Activated T-cell treated with anti-CD3 and anti-CD28 coated beads for 1 hour (primary cell): Measurements from ENCODE around the gene ZBTB33.

Source experiments
- DNase-seq: peaks from one replicate; pipeline ENCODE4 v3.0.0-alpha.2; 2020; ENCODE audit warnings: low read depth

Gene ZBTB33

GRCh38 chrX:120262859-120263708 lies 12.5 kb downstream of the ZBTB33 start:
- no peak for DNase-seq

- no peak for DNase-seq
These were observed 13.7 kb downstream of the ZBTB33 start for GRCh38 chrX:120264341-120264740.

GRCh38 chrX:120269373-120270035 lies 18.9 kb downstream of the ZBTB33 start:
- DNase-seq = no peak

- no peak for DNase-seq
These were observed 20.0 kb downstream of the ZBTB33 start for GRCh38 chrX:120270567-120270966.

- DNase-seq = no peak
These were observed 20.6 kb downstream of the ZBTB33 start for GRCh38 chrX:120271218-120271617.

- DNase-seq = no peak
These were observed 23.5 kb downstream of the ZBTB33 start for GRCh38 chrX:120274145-120274544.

- DNase-seq = no peak
These were observed 24.3 kb downstream of the ZBTB33 start for GRCh38 chrX:120274958-120275357.

- DNase-seq = no peak
These were observed 30.5 kb downstream of the ZBTB33 start for GRCh38 chrX:120281021-120281624.

GRCh38 chrX:120281761-120282160 lies 31.1 kb downstream of the ZBTB33 start:
- DNase-seq = no peak

GRCh38 chrX:120282697-120283096 lies 32.1 kb downstream of the ZBTB33 start:
- DNase-seq = no peak

- no peak for DNase-seq
These were observed 36.3 kb downstream of the ZBTB33 start for GRCh38 chrX:120286733-120287512.

GRCh38 chrX:120287513-120288112 lies 37.0 kb downstream of the ZBTB33 start:
- no peak for DNase-seq

GRCh38 chrX:120290107-120290506 lies 39.5 kb downstream of the ZBTB33 start:
- DNase-seq = no peak

GRCh38 chrX:120291211-120291610 lies 40.6 kb downstream of the ZBTB33 start:
- DNase-seq = no peak

- no peak for DNase-seq
These were observed 42.4 kb downstream of the ZBTB33 start for GRCh38 chrX:120293015-120293414.

GRCh38 chrX:120294651-120295050 lies 44.0 kb downstream of the ZBTB33 start:
- DNase-seq = no peak

- no peak for DNase-seq
These were observed 47.3 kb downstream of the ZBTB33 start for GRCh38 chrX:120297923-120298322.

- DNase-seq = no peak
These were observed 49.3 kb downstream of the ZBTB33 start for GRCh38 chrX:120299928-120300327.

GRCh38 chrX:120301497-120301896 lies 50.9 kb downstream of the ZBTB33 start:
- DNase-seq = no peak

GRCh38 chrX:120301960-120302359 lies 51.3 kb downstream of the ZBTB33 start:
- DNase-seq = no peak

- no peak for DNase-seq
These were observed 51.8 kb downstream of the ZBTB33 start for GRCh38 chrX:120302434-120302833.

- no peak for DNase-seq
These were observed 53.6 kb downstream of the ZBTB33 start for GRCh38 chrX:120304256-120304655.
